ACHN (cell line): ENCODE measurements around the gene PAPPA.
A peak's percentile ranks its signal among the peaks of the same experiment; 100 is the strongest.

Experiments
- DNase-seq: peaks from one replicate; pipeline ENCODE4 v3.0.0-alpha.2; 2015
- in situ Hi-C: cut with HindIII; loops from 2 replicates; pipeline ENCODE4 v1.10.0; 2017; ENCODE audit warnings: low sequenced_read_pairs, low pct_ligation_motif_present, low pct_unique_long_range_greater_than_20kb

Gene PAPPA

GRCh38 chr9:116417464-116417863, 263.9 kb downstream of the PAPPA start:
- in situ Hi-C loops = no loop called here
- no peak for DNase-seq

GRCh38 chr9:116419181-116419580, 265.6 kb downstream of the PAPPA start:
- in situ Hi-C loops = no loop called here

GRCh38 chr9:116420993-116421538, 267.5 kb downstream of the PAPPA start:
- no peak for DNase-seq
- in situ Hi-C loops = no loop called here

More at GRCh38 chr9:116419181-116419580, 265.6 kb downstream of the PAPPA start:
- no peak for DNase-seq

- in situ Hi-C loops = no loop called here
- DNase-seq = no peak
Observed at GRCh38 chr9:116422119-116422979, 268.8 kb downstream of the PAPPA start.

GRCh38 chr9:116423149-116423548, 269.6 kb downstream of the PAPPA start:
- no peak for DNase-seq
- in situ Hi-C loops = no loop called here

GRCh38 chr9:116425244-116425643, 271.7 kb downstream of the PAPPA start:
- no peak for DNase-seq

GRCh38 chr9:116430849-116431248, 277.3 kb downstream of the PAPPA start:
- in situ Hi-C loops = no loop called here
- no peak for DNase-seq

More at GRCh38 chr9:116425244-116425643, 271.7 kb downstream of the PAPPA start:
- in situ Hi-C loops = no loop called here

GRCh38 chr9:116432051-116432450, 278.5 kb downstream of the PAPPA start:
- in situ Hi-C loops = no loop called here
- DNase-seq = no peak

- no peak for DNase-seq
- in situ Hi-C loops = no loop called here
Observed at GRCh38 chr9:116434314-116434713, 280.7 kb downstream of the PAPPA start.

- no peak for DNase-seq
- in situ Hi-C loops = no loop called here
Observed at GRCh38 chr9:116435706-116436105, 282.1 kb downstream of the PAPPA start.

- in situ Hi-C loops = no loop called here
- no peak for DNase-seq
Observed at GRCh38 chr9:116436121-116436520, 282.5 kb downstream of the PAPPA start.

- DNase-seq = no peak
- in situ Hi-C loops = no loop called here
Observed at GRCh38 chr9:116437411-116438370, 284.1 kb downstream of the PAPPA start.

- in situ Hi-C loops = no loop called here
- no peak for DNase-seq
Observed at GRCh38 chr9:116442528-116442927, 288.9 kb downstream of the PAPPA start.

GRCh38 chr9:116447934-116448333, 294.3 kb downstream of the PAPPA start:
- no peak for DNase-seq
- in situ Hi-C loops = no loop called here

GRCh38 chr9:116448431-116448830, 294.8 kb downstream of the PAPPA start:
- in situ Hi-C loops = no loop called here
- DNase-seq = no peak

GRCh38 chr9:116449949-116450348, 296.4 kb downstream of the PAPPA start:
- DNase-seq = no peak

GRCh38 chr9:116450378-116451139, 297.0 kb downstream of the PAPPA start:
- in situ Hi-C loops = no loop called here
- DNase-seq = peak; percentile 78

More at GRCh38 chr9:116449949-116450348, 296.4 kb downstream of the PAPPA start:
- in situ Hi-C loops = no loop called here

GRCh38 chr9:116451500-116452115, 298.0 kb downstream of the PAPPA start:
- in situ Hi-C loops = no loop called here
- DNase-seq = no peak
